ENCODE measurements around the gene DCAF12.
A peak's percentile ranks its signal among the peaks of the same experiment; 100 is the strongest.

DCAF12 gene

DNA sequence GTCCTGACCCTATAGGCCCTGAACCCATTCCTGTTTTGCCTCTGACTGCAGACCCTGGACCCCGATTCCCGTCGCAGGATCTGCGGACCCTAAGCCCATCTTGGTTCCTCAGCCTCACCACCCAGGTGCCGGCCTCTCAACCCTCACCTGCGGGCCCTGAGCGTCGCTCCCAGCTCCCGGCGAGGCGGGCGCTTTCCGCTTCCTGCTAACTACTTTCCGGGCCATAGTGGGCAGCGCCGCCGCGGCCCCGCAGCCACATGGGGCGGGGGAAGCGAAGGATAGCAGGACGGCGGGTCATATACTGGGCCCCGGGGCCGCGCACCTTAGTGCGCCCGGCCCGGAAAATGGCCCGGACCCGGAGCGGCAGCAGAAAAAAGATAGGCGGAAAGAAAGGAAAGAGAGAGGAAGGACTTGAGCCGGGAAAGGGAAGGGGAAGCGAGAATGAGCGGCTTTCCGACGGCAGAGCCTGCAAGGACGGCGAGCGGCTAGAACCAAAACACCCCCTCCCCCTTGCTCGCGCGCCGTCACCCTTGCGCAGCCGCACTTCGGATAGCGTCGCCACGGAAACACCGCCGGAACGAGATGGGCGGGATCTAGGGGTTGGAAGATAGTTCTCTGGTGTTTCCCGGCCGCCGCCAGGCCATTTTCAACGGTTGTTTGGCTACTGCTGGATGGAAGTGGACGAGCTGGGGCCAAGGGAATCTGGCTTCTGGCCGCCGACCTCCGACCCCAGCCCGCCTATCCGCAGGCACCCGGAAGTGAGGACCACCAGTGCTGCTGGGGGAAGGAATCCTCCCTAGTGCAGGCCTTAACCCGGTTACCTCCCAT lies at the start of gene DCAF12:
DCAF12 (minus strand) TSS at position 492 of the 828 bp plus-strand sequence; CDS start at position 225, 267 bp downstream.
- TF ChIP-seq, protein P1, sequence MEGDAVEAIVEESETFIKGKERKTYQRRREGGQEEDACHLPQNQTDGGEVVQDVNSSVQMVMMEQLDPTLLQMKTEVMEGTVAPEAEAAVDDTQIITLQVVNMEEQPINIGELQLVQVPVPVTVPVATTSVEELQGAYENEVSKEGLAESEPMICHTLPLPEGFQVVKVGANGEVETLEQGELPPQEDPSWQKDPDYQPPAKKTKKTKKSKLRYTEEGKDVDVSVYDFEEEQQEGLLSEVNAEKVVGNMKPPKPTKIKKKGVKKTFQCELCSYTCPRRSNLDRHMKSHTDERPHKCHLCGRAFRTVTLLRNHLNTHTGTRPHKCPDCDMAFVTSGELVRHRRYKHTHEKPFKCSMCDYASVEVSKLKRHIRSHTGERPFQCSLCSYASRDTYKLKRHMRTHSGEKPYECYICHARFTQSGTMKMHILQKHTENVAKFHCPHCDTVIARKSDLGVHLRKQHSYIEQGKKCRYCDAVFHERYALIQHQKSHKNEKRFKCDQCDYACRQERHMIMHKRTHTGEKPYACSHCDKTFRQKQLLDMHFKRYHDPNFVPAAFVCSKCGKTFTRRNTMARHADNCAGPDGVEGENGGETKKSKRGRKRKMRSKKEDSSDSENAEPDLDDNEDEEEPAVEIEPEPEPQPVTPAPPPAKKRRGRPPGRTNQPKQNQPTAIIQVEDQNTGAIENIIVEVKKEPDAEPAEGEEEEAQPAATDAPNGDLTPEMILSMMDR (IDR thresholded peaks at IDR 0.05; ENCODE audit: insufficient read depth, low read length, poor library complexity, severe bottlenecking) = no peak
- Histone ChIP-seq H3K27me3 (replicated peaks; ENCODE audit: control insufficient read depth, insufficient read depth, low read length) (no peaks in the 10 kb centered on the region), H3K4me3 (replicated peaks; ENCODE audit: low read depth, low read length) (peak within 1 kb of the TSS; percentile 85), H3K36me3 (ENCODE audit: control insufficient read depth, insufficient read depth, low read length) (peaks cover 4% of the 10 kb centered on the region)
- DNase-seq (ENCODE audit: extremely low read depth, insufficient read length) = peak; percentile 94

DNA sequence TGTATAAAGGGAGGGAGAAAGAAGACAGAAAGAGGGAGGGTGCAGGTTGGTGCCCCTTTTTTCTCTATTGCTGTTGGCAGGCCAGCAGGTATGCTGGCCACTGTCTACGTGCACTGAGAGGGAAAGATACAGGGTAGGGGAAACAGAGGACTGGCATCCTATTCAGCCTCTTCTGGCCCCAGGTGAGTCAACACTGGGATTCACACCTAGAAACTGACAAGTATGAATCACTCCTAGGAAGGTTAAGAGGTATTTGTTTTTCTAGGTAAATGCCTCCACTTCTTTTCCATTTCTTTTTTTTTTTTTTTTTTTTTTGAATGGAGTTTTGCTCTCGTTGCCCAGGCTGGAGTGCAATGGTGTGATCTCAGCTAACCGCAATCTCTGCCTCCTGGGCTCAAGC lies 49.6 kb upstream of the DCAF12 start:
- TF ChIP-seq, protein P1 (IDR thresholded peaks at IDR 0.05; ENCODE audit: insufficient read depth, low read length, poor library complexity, severe bottlenecking) = no peak
- DNase-seq (ENCODE audit: extremely low read depth, insufficient read length) = no peak
- no peaks in the 10 kb centered on the region for H3K36me3 ChIP-seq (ENCODE audit: control insufficient read depth, insufficient read depth, low read length)

DNA sequence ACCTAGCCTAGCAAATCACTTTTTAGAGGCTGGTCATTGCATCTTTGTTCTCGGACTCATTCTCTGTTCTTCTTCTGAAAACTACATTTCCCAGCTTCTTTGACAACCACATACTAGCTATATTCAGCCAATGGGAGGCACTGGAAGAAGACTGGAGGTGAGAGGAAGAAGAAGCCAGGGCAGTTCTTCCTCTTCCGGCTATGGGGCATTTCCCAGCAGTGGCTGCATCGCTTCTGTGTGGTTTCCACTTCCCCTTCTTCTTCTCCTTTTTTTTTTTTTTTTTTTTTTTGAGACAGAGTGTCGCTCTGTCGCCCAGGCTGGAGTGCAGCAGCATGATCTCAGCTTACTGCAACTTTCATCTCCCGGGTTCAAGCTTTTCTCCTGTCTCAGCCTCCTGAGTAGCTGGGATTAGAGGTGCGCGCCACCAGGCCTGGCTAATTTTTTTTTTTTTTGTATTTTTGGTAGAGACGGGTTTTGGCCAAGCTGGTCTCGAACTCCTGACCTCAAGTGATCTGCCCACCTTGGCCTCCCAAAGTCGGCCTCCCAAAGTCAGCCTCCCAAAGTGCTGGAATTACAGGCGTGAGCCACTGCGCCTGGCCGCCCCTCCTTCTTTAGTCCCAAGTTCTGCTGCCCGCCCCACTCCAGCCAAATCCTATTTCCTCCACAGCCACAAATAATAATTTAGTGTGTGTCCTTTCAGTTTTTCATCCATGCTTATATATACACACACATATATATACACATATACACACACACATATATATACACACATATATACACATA lies 45.4 kb upstream of the DCAF12 start:
- peak; percentile 51 for DNase-seq (ENCODE audit: extremely low read depth, insufficient read length)

More for the DNA sequence above, 49.6 kb upstream of the DCAF12 start:
- no peak overlapping the region for H3K4me3 ChIP-seq (replicated peaks; ENCODE audit: low read depth, low read length)
- H3K27me3 ChIP-seq (replicated peaks; ENCODE audit: control insufficient read depth, insufficient read depth, low read length) = no peaks in the 10 kb centered on the region

GRCh38 chr9:34170237-34170991 lies 43.9 kb upstream of the DCAF12 start:
- Histone ChIP-seq H3K36me3 (ENCODE audit: control insufficient read depth, insufficient read depth, low read length) (no peaks in the 10 kb centered on the region), H3K4me3 (replicated peaks; ENCODE audit: low read depth, low read length) (no peak overlapping the region), H3K27me3 (replicated peaks; ENCODE audit: control insufficient read depth, insufficient read depth, low read length) (no peaks in the 10 kb centered on the region)
- TF ChIP-seq, protein P1 (IDR thresholded peaks at IDR 0.05; ENCODE audit: insufficient read depth, low read length, poor library complexity, severe bottlenecking) = no peak
- no peak for DNase-seq (ENCODE audit: extremely low read depth, insufficient read length)

More for the DNA sequence above, 45.4 kb upstream of the DCAF12 start:
- H3K27me3 ChIP-seq (replicated peaks; ENCODE audit: control insufficient read depth, insufficient read depth, low read length) = no peaks in the 10 kb centered on the region
- TF ChIP-seq, protein P1 (IDR thresholded peaks at IDR 0.05; ENCODE audit: insufficient read depth, low read length, poor library complexity, severe bottlenecking) = no peak
- H3K4me3 ChIP-seq (replicated peaks; ENCODE audit: low read depth, low read length) = no peak overlapping the region
- H3K36me3 ChIP-seq (ENCODE audit: control insufficient read depth, insufficient read depth, low read length) = no peaks in the 10 kb centered on the region

GRCh38 chr9:34169125-34169524 lies 42.6 kb upstream of the DCAF12 start:
- TF ChIP-seq, protein P1 (IDR thresholded peaks at IDR 0.05; ENCODE audit: insufficient read depth, low read length, poor library complexity, severe bottlenecking) = no peak
- Histone ChIP-seq H3K27me3 (replicated peaks; ENCODE audit: control insufficient read depth, insufficient read depth, low read length) (no peaks in the 10 kb centered on the region), H3K4me3 (replicated peaks; ENCODE audit: low read depth, low read length) (no peak overlapping the region), H3K36me3 (ENCODE audit: control insufficient read depth, insufficient read depth, low read length) (no peaks in the 10 kb centered on the region)
- no peak for DNase-seq (ENCODE audit: extremely low read depth, insufficient read length)

Data from GM06990 (cell line).